T-helper 2 cell treated with Interferon-gamma antibody and Interleukin-4, amounts not matched to agents 5 μg/mL and 100 μg/mL, for 36 hours (primary cell): Measurements from ENCODE around the gene PROSER3.

Source experiments
- DNase-seq: peaks from one replicate; pipeline ENCODE4 v3.0.0; 2021; ENCODE audit warnings: low spot score
- H3K27ac Mint-ChIP-seq: one replicate; pipeline ENCODE4 v1.8.0; 2021; ENCODE audit warnings: mild to moderate bottlenecking, mixed read lengths
- H3K27me3 Mint-ChIP-seq: one replicate; pipeline ENCODE4 v1.8.0; 2021; ENCODE audit warnings: low read depth, mixed read lengths
- H3K36me3 Mint-ChIP-seq: one replicate; pipeline ENCODE4 v1.8.0; 2021; ENCODE audit warnings: low read depth, mixed read lengths
- H3K4me1 Mint-ChIP-seq: one replicate; pipeline ENCODE4 v1.8.0; 2021; ENCODE audit warnings: low read depth, mixed read lengths
- H3K4me3 Mint-ChIP-seq: one replicate; pipeline ENCODE4 v1.8.0; 2022; ENCODE audit warnings: mild to moderate bottlenecking, moderate library complexity, mixed read lengths
- H3K9me3 Mint-ChIP-seq: one replicate; pipeline ENCODE4 v1.8.0; 2021; ENCODE audit warnings: mixed read lengths

PROSER3 gene

DNA sequence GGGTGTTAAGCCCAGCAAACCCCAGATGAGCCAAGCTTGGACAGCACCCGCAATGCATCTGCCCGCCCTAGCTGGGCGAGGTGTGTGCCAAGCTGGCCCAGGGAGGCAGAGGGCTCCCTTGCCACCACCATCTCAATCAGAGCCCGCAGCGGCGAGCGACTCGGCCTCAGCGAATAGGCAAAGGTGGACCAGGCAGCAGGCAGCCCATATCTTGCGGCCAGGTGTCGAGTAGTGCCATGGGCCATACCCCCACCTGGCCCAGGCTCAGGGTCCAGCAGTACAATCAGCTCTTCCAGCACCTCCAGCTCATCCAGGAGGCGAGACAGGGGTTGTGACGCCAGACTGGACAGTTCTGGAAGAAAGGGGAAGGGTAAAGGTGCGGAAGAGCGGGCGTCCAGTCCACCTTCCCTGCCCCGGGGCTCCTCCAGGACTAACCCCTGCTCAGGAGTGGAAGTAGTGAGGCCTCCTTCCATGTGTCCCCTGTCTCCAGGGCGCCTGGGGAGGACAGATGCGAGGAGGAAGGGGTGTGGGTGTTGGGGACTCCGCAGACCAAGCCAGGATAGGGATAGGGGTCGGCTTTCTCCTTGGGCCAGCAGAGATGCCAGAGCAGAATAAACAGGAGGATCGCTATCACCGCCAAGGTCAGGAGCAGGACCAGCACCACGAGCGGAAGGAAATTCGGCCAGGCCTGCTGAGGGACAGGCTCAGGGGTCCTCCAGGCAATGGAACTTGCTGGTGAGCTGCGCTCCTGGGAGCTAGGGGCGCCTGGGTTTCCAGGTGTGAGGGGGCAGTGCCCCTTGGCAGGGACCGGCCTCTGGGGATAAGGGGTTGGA is 18.5 kb upstream of the PROSER3 start:
- peaks cover 33% of the 10 kb centered on the region for H3K4me1 Mint-ChIP-seq
- no peak for DNase-seq
- H3K27me3 Mint-ChIP-seq: no peaks in the 10 kb centered on the region
- H3K27ac Mint-ChIP-seq: no peak overlapping the region
- H3K36me3 Mint-ChIP-seq: peaks cover 43% of the 10 kb centered on the region
- H3K4me3 Mint-ChIP-seq: peak overlapping the region; percentile 62
- no peaks in the 10 kb centered on the region for H3K9me3 Mint-ChIP-seq

- H3K27me3 Mint-ChIP-seq: no peaks in the 10 kb centered on the region
- H3K9me3 Mint-ChIP-seq: no peaks in the 10 kb centered on the region
- DNase-seq: no peak
- H3K4me1 Mint-ChIP-seq: peaks cover 36% of the 10 kb centered on the region
- peaks cover 37% of the 10 kb centered on the region for H3K36me3 Mint-ChIP-seq
- H3K4me3 Mint-ChIP-seq: peak overlapping the region; percentile 90
- H3K27ac Mint-ChIP-seq: peak overlapping the region; percentile 92
These were observed 17.9 kb upstream of the PROSER3 start for GRCh38 chr19:35740108-35740422.

- Mint-ChIP-seq H3K4me1 (peaks cover 39% of the 10 kb centered on the region), H3K27me3 (no peaks in the 10 kb centered on the region), H3K36me3 (peaks cover 36% of the 10 kb centered on the region), H3K4me3 (peak overlapping the region; percentile 90), H3K9me3 (no peaks in the 10 kb centered on the region), H3K27ac (peak overlapping the region; percentile 92)
- DNase-seq: peak; percentile 95
These were observed 17.4 kb upstream of the PROSER3 start for GRCh38 chr19:35740423-35741202.

GRCh38 chr19:35741203-35741515 is 16.8 kb upstream of the PROSER3 start:
- Mint-ChIP-seq H3K4me1 (peaks cover 40% of the 10 kb centered on the region), H3K27ac (peak overlapping the region; percentile 92), H3K36me3 (peaks cover 33% of the 10 kb centered on the region), H3K27me3 (no peaks in the 10 kb centered on the region), H3K4me3 (peak overlapping the region; percentile 90), H3K9me3 (no peaks in the 10 kb centered on the region)
- DNase-seq: no peak

GRCh38 chr19:35742121-35742724 is 15.8 kb upstream of the PROSER3 start, which contains the start of gene IGFLR1:
IGFLR1 (minus strand) TSS chr19:35742452; CDS start chr19:35741180, 1,272 bp downstream.
- Mint-ChIP-seq H3K36me3 (peaks cover 24% of the 10 kb centered on the region), H3K27ac (peak within 1 kb of the TSS; percentile 95), H3K27me3 (no peaks in the 10 kb centered on the region), H3K4me1 (peaks cover 41% of the 10 kb centered on the region), H3K4me3 (peak within 1 kb of the TSS; percentile 91), H3K9me3 (no peaks in the 10 kb centered on the region)
- peak; percentile 88 for DNase-seq

GRCh38 chr19:35743640-35744429 is 14.1 kb upstream of the PROSER3 start:
- DNase-seq: no peak
- Mint-ChIP-seq H3K4me3 (peak overlapping the region; percentile 91), H3K27ac (peak overlapping the region; percentile 100), H3K36me3 (peaks cover 16% of the 10 kb centered on the region), H3K9me3 (no peaks in the 10 kb centered on the region), H3K4me1 (peaks cover 45% of the 10 kb centered on the region), H3K27me3 (no peaks in the 10 kb centered on the region)

DNA sequence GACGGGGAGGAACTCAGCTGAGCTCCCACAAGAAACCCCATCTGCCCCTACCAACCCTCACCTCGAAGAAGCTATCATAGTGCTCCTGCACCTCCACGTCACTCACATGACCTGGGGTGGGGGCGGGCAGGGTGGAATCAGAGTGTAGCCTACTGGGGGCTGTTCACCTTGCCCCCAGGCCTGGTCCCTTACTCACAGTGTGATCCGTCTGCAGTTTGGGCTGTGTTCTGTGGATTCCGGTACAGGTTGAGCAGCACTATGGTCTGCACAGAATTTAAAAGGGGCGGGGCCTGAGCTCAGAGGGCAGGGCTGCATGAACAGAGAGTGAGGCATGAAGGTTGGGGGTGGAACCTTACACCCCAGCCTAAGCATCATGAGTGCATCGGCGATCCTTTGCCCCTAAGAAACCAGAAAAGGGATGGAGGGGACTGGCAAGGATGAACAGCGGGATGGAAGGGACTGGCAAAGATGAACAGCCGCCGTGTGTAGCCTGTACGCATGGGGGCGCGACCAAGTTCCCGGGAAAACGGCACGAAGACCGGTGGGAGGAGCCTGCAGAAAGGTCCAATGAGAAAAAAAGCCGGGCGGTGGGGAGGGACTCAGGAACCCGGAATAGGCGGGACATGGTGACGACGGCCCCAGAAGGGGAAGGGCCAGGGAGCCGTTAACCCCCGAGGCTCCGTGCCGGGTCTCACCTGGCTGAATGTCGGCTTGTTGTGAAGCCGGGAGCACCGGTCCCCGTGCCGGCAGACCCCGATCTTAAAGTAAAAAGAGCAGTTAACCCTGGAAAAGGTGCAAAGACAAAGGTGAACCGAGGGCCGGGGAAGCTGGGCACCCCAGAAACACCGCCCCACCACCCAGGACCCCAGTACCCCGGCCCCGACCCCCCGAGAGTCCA is 13.3 kb upstream of the PROSER3 start:
- no peaks in the 10 kb centered on the region for H3K9me3 Mint-ChIP-seq
- DNase-seq: peak; percentile 92
- no peaks in the 10 kb centered on the region for H3K27me3 Mint-ChIP-seq
- peak overlapping the region; percentile 100 for H3K27ac Mint-ChIP-seq
- H3K36me3 Mint-ChIP-seq: peaks cover 15% of the 10 kb centered on the region
- peak overlapping the region; percentile 91 for H3K4me3 Mint-ChIP-seq
- H3K4me1 Mint-ChIP-seq: peaks cover 45% of the 10 kb centered on the region

DNA sequence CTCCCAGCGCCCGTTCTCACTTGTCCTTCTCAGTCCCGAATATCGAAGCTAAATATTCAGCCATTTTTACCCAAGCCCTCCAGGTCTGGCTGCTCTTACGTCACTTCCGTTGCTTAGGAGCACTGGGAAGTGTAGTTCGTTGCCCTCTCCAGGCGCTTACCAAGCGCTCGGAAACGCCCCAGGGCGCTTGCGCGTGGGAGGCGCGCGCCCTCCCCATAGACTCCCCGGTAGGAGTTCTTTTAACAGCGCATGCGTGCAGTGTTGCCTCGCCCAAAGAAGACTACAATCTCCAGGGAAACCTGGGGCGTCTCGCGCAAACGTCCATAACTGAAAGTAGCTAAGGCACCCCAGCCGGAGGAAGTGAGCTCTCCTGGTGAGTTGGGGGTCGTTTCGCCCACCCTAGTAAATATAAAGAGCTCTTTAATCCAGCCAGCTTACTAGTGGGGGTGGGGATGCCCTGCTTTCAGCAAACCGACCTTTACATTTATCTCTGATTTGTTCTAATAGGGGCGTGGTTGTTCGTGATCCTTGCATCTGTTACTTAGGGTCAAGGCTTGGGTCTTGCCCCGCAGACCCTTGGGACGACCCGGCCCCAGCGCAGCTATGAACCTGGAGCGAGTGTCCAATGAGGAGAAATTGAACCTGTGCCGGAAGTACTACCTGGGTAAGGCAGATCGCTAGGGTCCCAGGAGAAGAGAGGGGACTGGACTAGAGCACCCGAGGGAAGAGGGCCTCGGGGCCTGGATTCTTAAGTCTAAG is 12.5 kb upstream of the PROSER3 start, which contains the start of the genes PSENEN and U2AF1L4:
Gene PSENEN (plus strand): TSS at position 324 of the 759 bp plus-strand sequence. CDS start 280 bp downstream, at position 604.
Gene U2AF1L4 (minus strand): TSS at position 91 of the 759 bp plus-strand sequence. CDS start 27 bp downstream, at position 64.
- Mint-ChIP-seq H3K9me3 (no peaks in the 10 kb centered on the region), H3K27ac (peak within 1 kb of the TSS; percentile 100), H3K36me3 (peaks cover 15% of the 10 kb centered on the region), H3K4me3 (peak within 1 kb of the TSS; percentile 91), H3K4me1 (peaks cover 49% of the 10 kb centered on the region), H3K27me3 (no peaks in the 10 kb centered on the region)
- peak; percentile 99 for DNase-seq

- DNase-seq: no peak
- Mint-ChIP-seq H3K4me1 (peaks cover 43% of the 10 kb centered on the region), H3K4me3 (peak overlapping the region; percentile 91), H3K27ac (peak overlapping the region; percentile 100), H3K27me3 (no peaks in the 10 kb centered on the region), H3K9me3 (no peaks in the 10 kb centered on the region), H3K36me3 (peaks cover 15% of the 10 kb centered on the region)
These were observed 11.9 kb upstream of the PROSER3 start for GRCh38 chr19:35746087-35746462.

DNA sequence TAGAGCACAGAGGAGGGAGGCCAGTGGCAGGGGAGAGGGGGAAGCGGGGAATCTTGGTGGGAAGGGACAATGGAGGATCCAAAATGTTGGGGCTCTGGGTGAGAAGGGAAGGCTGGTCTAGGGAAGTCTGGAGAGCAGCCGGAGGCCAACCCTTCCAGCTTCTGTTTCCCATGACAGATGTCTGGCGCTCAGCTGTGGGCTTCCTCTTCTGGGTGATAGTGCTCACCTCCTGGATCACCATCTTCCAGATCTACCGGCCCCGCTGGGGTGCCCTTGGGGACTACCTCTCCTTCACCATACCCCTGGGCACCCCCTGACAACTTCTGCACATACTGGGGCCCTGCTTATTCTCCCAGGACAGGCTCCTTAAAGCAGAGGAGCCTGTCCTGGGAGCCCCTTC is 11.4 kb upstream of the PROSER3 start:
- Mint-ChIP-seq H3K4me1 (peaks cover 43% of the 10 kb centered on the region), H3K27me3 (no peaks in the 10 kb centered on the region), H3K9me3 (no peaks in the 10 kb centered on the region), H3K4me3 (peak overlapping the region; percentile 91), H3K36me3 (peaks cover 15% of the 10 kb centered on the region), H3K27ac (peak overlapping the region; percentile 100)
- DNase-seq: no peak

GRCh38 chr19:35748106-35749020 is 9.6 kb upstream of the PROSER3 start, which contains the start of gene LIN37:
LIN37 (plus strand) TSS chr19:35748576; CDS start chr19:35748725, 149 bp downstream.
- peaks cover 33% of the 10 kb centered on the region for H3K4me1 Mint-ChIP-seq

More at GRCh38 chr19:35748106-35749020, 9.6 kb upstream of the PROSER3 start, which contains the start of gene LIN37:
- Mint-ChIP-seq H3K27ac (peak within 1 kb of the TSS; percentile 92), H3K36me3 (peaks cover 10% of the 10 kb centered on the region), H3K4me3 (peak within 1 kb of the TSS; percentile 94), H3K27me3 (no peaks in the 10 kb centered on the region), H3K9me3 (no peaks in the 10 kb centered on the region)
- DNase-seq: peak; percentile 99
